OCI-M2 (cell line): Measurements from ENCODE around the gene SETBP1.

Source experiments
- DNase-seq: peaks from one replicate; lab custom pipeline; 2025; ENCODE audit not compliant: unreplicated experiment; lab: John Stamatoyannopoulos, UW

SETBP1 gene

DNA sequence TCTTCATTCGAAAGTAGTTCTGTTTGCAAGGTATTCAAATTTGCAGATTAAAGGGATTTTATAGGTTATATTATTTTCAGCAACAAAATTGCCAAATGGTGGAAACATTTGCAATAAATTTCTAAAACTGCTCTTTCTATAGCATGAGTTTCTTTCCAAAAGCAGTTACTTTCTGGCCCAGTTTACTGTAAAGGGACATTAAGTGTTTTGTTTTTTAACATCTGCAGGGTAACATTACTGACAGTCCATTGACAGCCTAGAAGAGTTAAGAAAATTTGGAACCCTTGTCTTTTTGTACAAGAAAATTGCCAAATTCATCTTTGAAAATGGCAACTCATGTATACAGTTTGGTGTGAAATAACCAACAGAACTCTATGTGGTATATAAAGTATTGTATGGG, 375.1 kb downstream of the SETBP1 start:
- DNase-seq, result no peak

GRCh38 chr18:45056926-45057325, 376.2 kb downstream of the SETBP1 start:
- DNase-seq, result no peak

DNA sequence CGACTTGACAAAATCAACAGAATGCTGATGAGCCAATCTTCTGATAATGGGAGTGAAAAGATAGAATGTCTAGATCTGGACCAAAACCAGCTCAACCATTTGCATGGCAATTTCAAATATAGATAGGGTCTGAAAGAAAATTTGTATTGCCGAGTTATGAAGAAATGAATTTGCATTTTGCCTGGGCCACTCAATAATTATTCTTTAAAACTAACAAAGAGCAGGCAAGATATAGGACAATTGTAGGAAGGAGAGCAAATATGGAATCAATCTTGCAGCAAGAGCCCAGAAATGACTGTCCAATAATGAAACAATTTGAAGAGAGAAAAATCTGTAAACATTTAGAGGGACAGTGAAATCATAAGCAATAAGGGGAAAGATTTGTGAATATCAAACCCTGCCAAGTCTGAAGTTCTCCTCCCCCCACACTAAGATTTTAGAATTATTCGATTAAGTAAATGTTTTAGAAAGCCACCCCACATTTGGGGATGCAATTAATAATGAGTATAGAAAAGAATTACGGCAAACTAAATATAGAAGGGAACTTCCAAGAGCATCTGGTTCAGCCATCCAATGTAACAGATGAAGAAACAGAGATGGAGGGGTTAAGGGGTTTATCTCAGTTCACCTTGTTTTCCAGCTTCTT, 377.4 kb downstream of the SETBP1 start:
- DNase-seq, result no peak

GRCh38 chr18:45059695-45060094, 379.0 kb downstream of the SETBP1 start:
- DNase-seq, result no peak

DNA sequence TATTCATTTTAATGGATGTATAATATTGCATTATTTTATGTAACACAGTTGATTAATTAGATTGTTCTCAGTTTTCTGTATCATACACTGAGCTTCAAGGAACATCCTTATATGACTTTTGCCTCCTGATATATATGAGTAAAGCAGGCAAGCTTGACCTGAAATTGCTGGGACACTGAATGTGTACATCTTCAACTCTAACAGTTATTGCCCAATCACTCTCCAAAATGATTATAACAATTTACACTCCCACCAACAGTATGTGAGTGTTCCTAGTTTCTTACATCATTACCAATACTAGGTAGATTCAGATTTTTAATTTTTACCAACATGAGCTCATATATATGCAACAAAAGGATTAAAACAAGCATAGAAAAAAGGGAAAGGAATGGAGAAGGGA, 379.4 kb downstream of the SETBP1 start:
- no peak for DNase-seq

GRCh38 chr18:45061359-45061758, 380.7 kb downstream of the SETBP1 start:
- DNase-seq, result no peak

DNA sequence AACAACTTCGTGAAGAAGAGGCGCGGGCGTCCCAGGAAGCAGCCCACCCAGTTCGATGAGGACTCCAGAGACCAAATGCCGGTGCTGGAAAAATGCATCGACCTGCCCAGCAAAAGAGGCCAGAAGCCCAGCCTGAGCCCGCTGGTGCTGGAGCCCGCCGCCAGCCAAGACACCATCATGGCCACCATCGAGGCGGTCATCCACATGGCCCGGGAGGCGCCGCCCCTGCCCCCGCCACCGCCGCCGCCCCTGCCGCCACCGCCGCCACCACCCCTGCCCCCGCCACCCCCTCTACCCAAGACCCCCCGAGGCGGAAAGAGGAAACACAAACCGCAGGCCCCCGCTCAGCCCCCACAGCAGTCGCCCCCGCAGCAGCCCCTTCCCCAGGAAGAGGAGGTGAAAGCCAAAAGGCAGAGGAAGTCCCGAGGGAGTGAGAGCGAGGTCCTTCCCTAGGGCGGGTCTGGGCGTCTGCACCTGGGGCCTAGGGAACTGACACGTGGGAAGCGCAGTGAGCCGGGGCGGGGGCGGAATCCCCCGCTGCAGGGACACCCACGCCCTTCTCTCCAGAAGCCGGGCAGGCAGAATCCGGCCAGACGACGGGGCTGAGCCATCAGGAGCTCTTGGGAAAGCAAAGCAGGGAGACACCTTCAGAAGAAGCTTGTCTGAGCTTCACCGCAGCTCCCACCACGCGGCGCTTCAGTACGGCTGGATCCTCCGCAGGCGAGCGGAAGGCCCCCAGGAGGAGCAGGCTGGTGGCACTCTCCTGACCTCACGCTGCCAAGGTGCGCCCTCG, 382.8 kb downstream of the SETBP1 start:
- DNase-seq, result no peak

GRCh38 chr18:45066210-45066609, 385.5 kb downstream of the SETBP1 start:
- DNase-seq, result no peak

- no peak for DNase-seq
Measured at GRCh38 chr18:45066886-45067285, 386.2 kb downstream of the SETBP1 start.

GRCh38 chr18:45068400-45069094, 387.9 kb downstream of the SETBP1 start:
- no peak for DNase-seq

DNA sequence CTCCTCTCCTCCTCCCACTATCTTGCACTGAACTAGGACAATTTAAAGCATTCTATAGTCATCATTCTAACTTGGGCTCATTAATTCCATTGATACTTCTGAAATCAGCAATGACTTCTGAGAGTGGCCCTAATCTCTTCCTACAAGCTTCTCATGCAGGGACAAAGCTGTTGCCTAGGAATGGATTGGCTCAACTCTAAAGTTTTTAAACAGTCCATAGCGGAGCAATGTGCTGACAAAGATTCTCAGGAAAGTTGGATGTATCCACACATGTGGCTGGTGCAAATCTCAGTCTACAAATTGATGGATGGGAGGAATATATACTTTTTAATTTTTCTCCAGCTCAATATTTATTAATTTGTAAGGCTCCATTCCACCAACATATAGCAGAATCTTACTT, 388.9 kb downstream of the SETBP1 start:
- DNase-seq, result no peak

- DNase-seq, result no peak
Measured at GRCh38 chr18:45071956-45072355, 391.3 kb downstream of the SETBP1 start.

DNA sequence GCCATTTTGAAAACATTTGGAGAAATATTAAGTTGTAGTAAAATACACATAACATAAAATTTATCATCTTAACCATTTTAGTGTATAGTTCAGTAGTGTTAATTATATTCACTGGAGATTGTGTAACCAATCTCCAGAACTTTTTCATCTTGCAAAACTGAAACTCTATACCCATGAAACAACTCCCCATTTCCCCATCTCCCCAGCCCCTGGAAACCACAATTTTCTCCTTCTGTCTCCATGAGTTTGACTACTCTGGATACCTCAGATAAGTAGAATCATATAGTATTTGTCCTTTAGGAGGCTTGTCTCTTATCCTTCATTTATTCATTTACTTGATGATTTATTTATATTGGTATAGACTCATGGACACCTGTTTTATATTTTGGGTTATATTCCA, 392.9 kb downstream of the SETBP1 start:
- DNase-seq, result no peak

DNA sequence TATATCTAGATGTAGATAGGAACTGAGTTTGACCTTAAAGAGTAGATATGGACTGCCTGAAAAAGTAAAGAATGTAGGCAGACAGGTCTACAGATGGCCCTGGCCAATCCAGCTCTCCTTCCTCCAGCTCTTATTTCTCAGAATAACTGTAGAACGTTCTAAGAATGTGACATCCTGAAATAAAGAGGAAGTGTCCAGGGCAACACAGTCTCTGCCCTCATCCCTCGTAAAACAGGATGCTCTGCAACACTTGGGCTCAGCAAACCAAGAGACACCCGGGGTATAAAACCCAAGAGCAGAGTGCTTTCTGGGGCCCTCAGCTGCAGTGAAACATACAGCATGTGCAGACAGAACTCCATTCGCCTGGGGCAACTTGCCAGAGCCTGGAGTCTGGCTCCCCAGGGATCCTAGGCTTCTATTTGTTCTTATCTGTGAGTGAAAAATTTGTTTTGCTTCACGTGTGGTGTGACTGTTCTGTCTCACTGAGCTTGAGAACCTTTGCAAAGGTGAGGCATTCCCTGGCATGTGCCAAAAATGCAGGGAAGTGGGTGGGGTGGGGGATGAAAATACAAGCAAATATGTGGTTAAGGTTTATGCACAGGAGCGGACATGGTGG, 401.0 kb downstream of the SETBP1 start:
- DNase-seq, result no peak

DNA sequence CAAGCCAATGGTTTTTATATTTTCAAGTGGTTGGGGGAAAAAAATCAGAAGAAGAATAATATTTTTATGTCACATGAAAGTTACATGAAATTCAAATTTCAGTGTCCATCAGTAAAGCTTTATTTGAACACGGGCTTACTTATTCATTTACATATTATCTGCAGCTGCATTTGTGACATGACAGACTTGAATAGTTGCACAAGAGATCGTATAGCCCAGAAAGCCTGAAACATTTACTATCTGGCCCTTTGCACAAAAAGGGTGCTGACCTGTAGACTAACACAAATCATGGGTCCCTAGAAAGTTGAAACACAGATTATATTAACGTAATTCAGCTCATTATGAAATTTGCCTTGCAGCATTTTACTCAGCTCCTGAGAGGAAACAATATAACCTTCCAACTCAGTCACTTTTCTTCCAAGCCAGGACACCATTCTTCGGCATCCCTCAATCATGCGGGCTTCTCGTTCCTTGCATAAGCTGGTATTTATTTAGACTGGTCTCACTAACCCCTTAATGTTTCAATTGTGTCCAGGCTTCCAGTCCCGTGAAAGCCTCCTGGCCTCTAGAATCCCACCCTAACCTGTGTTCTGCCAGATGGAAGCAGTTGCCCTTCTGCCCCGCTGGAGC, 402.7 kb downstream of the SETBP1 start:
- no peak for DNase-seq

- no peak for DNase-seq
Measured at GRCh38 chr18:45084206-45084605, 403.5 kb downstream of the SETBP1 start.

DNA sequence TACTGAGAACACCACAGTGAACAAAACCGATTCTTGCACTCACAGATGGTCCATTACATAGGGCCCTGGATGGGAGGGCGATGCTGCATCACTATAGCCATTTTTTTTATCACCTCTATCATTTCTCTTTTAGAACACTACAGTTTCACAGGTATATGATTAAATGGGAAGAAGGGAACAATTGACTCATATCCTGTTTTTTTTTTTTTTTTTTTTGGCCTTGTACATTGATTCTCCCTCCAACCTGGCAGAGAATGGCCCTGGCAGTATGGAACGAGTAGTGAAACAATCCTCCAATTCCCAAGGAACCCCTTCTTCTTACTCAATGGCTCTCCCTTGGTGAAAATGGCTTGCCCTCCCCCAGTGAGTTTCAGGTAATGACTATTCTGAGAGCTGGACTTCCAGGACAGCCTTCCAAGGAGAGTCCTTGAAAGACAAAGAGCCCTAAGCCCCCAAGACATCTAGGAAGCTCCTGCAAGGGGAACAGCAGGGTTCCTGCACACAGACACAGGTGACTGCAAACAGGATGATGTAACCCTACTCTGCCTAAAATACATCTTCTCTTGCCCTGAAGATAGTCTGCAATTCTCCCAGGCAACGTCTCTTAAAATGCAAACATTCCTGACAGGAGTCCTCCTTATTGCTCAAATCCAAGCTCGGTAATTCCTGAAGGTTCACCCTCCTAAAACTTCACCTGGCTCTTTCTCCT, 405.4 kb downstream of the SETBP1 start:
- no peak for DNase-seq

- DNase-seq, result no peak
Measured at GRCh38 chr18:45086777-45087176, 406.1 kb downstream of the SETBP1 start.

DNA sequence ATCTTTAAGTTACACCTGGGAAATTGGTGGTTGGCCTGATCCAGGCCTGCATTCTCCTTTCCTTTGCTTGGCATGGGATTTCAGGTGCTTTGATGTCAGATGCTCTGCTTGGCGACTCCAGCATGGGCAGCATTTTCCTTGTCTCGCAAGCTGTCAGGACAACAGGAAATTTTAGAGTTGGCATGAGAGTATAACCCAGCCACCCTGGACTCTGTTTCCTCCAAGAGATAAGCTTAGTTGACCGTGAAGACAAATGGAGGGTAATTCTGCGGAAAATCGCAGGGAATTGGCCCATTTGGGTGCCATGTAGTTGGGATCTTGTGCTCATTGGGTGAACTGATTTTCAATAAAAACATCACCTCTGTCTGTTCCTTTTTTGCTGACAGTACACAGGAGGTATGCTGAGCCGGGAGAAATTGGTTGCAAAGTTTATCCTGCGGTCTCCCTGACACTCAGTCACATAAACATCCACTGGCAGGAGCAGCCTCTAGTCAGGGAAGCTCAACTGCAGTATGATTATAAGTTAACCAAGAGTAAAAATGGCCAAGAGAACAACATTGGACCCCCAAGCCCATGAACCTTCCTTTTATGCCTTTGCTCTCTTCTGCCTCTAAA, 409.9 kb downstream of the SETBP1 start:
- DNase-seq, result no peak
